ENCODE measurements around the gene TMPRSS2.

The TMPRSS2 gene

GRCh38 chr21:41483415-41483814 is 24.5 kb downstream of the TMPRSS2 start:
- DNase-seq = no peak
- Histone ChIP-seq H3K36me3 (ENCODE audit: control insufficient read depth in 4 of 4, insufficient read depth in 4 of 4, low read length in 3 of 4) (no peaks in the 10 kb centered on the region), H3K4me1 (ENCODE audit: control extremely low read depth in 1 of 4, control insufficient read depth in 4 of 4, insufficient read depth in 4 of 4, low read length in 3 of 4) (no peaks in the 10 kb centered on the region), H3K27me3 (replicated peaks in 2 of 5; ENCODE audit: control insufficient read depth in 4 of 5, insufficient read depth in 5 of 5, low read length in 4 of 5) (peaks cover 0 to 24% (median 9%) of the 10 kb centered on the region in 5 experiments), H3K4me3 (ENCODE audit: control insufficient read depth in 1 of 7, extremely low read depth in 1 of 7, insufficient read depth in 4 of 7, low read depth in 2 of 7, low read length in 6 of 7) (no peak overlapping the region), H3K9me3 (ENCODE audit: control extremely low read depth in 1 of 5, control insufficient read depth in 4 of 5, insufficient read depth in 2 of 5, low read depth in 1 of 5, low read length in 4 of 5) (no peaks in the 10 kb centered on the region), H3K27ac (ENCODE audit: insufficient read depth in 1 of 2, low read depth in 1 of 2, low read length in 2 of 2, poor library complexity in 1 of 2, severe bottlenecking in 2 of 2) (no peak overlapping the region)
- no CpG with 5 or more reads among the region's 12 CpGs for WGBS (ENCODE audit: insufficient coverage)
- POLR2A ChIA-PET = no interaction called here
- CTCF ChIA-PET = no interaction called here

GRCh38 chr21:41482980-41483379 is 25.0 kb downstream of the TMPRSS2 start:
- POLR2A ChIA-PET = no interaction called here
- CTCF ChIA-PET = no interaction called here

GRCh38 chr21:41482301-41482700 is 25.7 kb downstream of the TMPRSS2 start:
- 53% methylated on average over 5 of the region's 6 CpGs for WGBS (ENCODE audit: insufficient coverage)
- Histone ChIP-seq H3K36me3 (ENCODE audit: control insufficient read depth in 4 of 4, insufficient read depth in 4 of 4, low read length in 3 of 4) (no peaks in the 10 kb centered on the region), H3K27ac (ENCODE audit: insufficient read depth in 1 of 2, low read depth in 1 of 2, low read length in 2 of 2, poor library complexity in 1 of 2, severe bottlenecking in 2 of 2) (no peak overlapping the region), H3K27me3 (replicated peaks in 2 of 5; ENCODE audit: control insufficient read depth in 4 of 5, insufficient read depth in 5 of 5, low read length in 4 of 5) (peaks cover 0 to 34% (median 15%) of the 10 kb centered on the region in 5 experiments), H3K9me3 (ENCODE audit: control extremely low read depth in 1 of 5, control insufficient read depth in 4 of 5, insufficient read depth in 2 of 5, low read depth in 1 of 5, low read length in 4 of 5) (no peaks in the 10 kb centered on the region), H3K4me1 (ENCODE audit: control extremely low read depth in 1 of 4, control insufficient read depth in 4 of 4, insufficient read depth in 4 of 4, low read length in 3 of 4) (no peaks in the 10 kb centered on the region), H3K4me3 (ENCODE audit: control insufficient read depth in 1 of 7, extremely low read depth in 1 of 7, insufficient read depth in 4 of 7, low read depth in 2 of 7, low read length in 6 of 7) (no peak overlapping the region)
- no peak for DNase-seq
- ChIA-PET POLR2A (no interaction called here), CTCF (interaction anchor here (1.5 kb wide), 1 partner anchor 199 kb away, joined by 3 read pairs; no protein-coding TSS in a partner anchor)

More at GRCh38 chr21:41482980-41483379, 25.0 kb downstream of the TMPRSS2 start:
- H3K36me3 ChIP-seq (ENCODE audit: control insufficient read depth in 4 of 4, insufficient read depth in 4 of 4, low read length in 3 of 4) = no peaks in the 10 kb centered on the region
- H3K27ac ChIP-seq (ENCODE audit: insufficient read depth in 1 of 2, low read depth in 1 of 2, low read length in 2 of 2, poor library complexity in 1 of 2, severe bottlenecking in 2 of 2) = no peak overlapping the region
- H3K4me1 ChIP-seq (ENCODE audit: control extremely low read depth in 1 of 4, control insufficient read depth in 4 of 4, insufficient read depth in 4 of 4, low read length in 3 of 4) = no peaks in the 10 kb centered on the region
- DNase-seq = no peak
- H3K9me3 ChIP-seq (ENCODE audit: control extremely low read depth in 1 of 5, control insufficient read depth in 4 of 5, insufficient read depth in 2 of 5, low read depth in 1 of 5, low read length in 4 of 5) = no peaks in the 10 kb centered on the region
- WGBS (ENCODE audit: insufficient coverage) = 98% methylated on average over 4 of the region's 6 CpGs
- H3K27me3 ChIP-seq (replicated peaks in 2 of 5; ENCODE audit: control insufficient read depth in 4 of 5, insufficient read depth in 5 of 5, low read length in 4 of 5) = peaks cover 0 to 28% (median 11%) of the 10 kb centered on the region in 5 experiments
- no peak overlapping the region for H3K4me3 ChIP-seq (ENCODE audit: control insufficient read depth in 1 of 7, extremely low read depth in 1 of 7, insufficient read depth in 4 of 7, low read depth in 2 of 7, low read length in 6 of 7)

- ChIA-PET POLR2A (no interaction called here), CTCF (interaction anchor here (1.5 kb wide), 1 partner anchor 198 kb away, joined by 3 read pairs; no protein-coding TSS in a partner anchor)
- no peak for DNase-seq
- Histone ChIP-seq H3K27me3 (replicated peaks in 2 of 5; ENCODE audit: control insufficient read depth in 4 of 5, insufficient read depth in 5 of 5, low read length in 4 of 5) (peaks cover 0 to 43% (median 15%) of the 10 kb centered on the region in 5 experiments), H3K4me1 (ENCODE audit: control extremely low read depth in 1 of 4, control insufficient read depth in 4 of 4, insufficient read depth in 4 of 4, low read length in 3 of 4) (no peaks in the 10 kb centered on the region), H3K27ac (ENCODE audit: insufficient read depth in 1 of 2, low read depth in 1 of 2, low read length in 2 of 2, poor library complexity in 1 of 2, severe bottlenecking in 2 of 2) (no peak overlapping the region), H3K4me3 (ENCODE audit: control insufficient read depth in 1 of 7, extremely low read depth in 1 of 7, insufficient read depth in 4 of 7, low read depth in 2 of 7, low read length in 6 of 7) (no peak overlapping the region), H3K9me3 (ENCODE audit: control extremely low read depth in 1 of 5, control insufficient read depth in 4 of 5, insufficient read depth in 2 of 5, low read depth in 1 of 5, low read length in 4 of 5) (no peaks in the 10 kb centered on the region), H3K36me3 (ENCODE audit: control insufficient read depth in 4 of 4, insufficient read depth in 4 of 4, low read length in 3 of 4) (no peaks in the 10 kb centered on the region)
- 95% methylated on average over 7 of the region's 8 CpGs for WGBS (ENCODE audit: insufficient coverage)
Measured at GRCh38 chr21:41481191-41481590, 26.8 kb downstream of the TMPRSS2 start.

GRCh38 chr21:41480086-41480690 is 27.8 kb downstream of the TMPRSS2 start:
- Histone ChIP-seq H3K27ac (ENCODE audit: insufficient read depth in 1 of 2, low read depth in 1 of 2, low read length in 2 of 2, poor library complexity in 1 of 2, severe bottlenecking in 2 of 2) (no peak overlapping the region), H3K4me1 (ENCODE audit: control extremely low read depth in 1 of 4, control insufficient read depth in 4 of 4, insufficient read depth in 4 of 4, low read length in 3 of 4) (no peaks in the 10 kb centered on the region), H3K4me3 (ENCODE audit: control insufficient read depth in 1 of 7, extremely low read depth in 1 of 7, insufficient read depth in 4 of 7, low read depth in 2 of 7, low read length in 6 of 7) (no peak overlapping the region), H3K27me3 (replicated peaks in 2 of 5; ENCODE audit: control insufficient read depth in 4 of 5, insufficient read depth in 5 of 5, low read length in 4 of 5) (peaks cover 0 to 46% (median 15%) of the 10 kb centered on the region in 5 experiments), H3K9me3 (ENCODE audit: control extremely low read depth in 1 of 5, control insufficient read depth in 4 of 5, insufficient read depth in 2 of 5, low read depth in 1 of 5, low read length in 4 of 5) (no peaks in the 10 kb centered on the region), H3K36me3 (ENCODE audit: control insufficient read depth in 4 of 4, insufficient read depth in 4 of 4, low read length in 3 of 4) (no peaks in the 10 kb centered on the region)
- POLR2A ChIA-PET = no interaction called here
- CTCF ChIA-PET = no interaction called here
- 91% methylated on average over 15 of the region's 17 CpGs for WGBS (ENCODE audit: insufficient coverage)
- DNase-seq = no peak

GRCh38 chr21:41479686-41480085 is 28.3 kb downstream of the TMPRSS2 start:
- no peak overlapping the region for H3K27ac ChIP-seq (ENCODE audit: insufficient read depth in 1 of 2, low read depth in 1 of 2, low read length in 2 of 2, poor library complexity in 1 of 2, severe bottlenecking in 2 of 2)
- H3K36me3 ChIP-seq (ENCODE audit: control insufficient read depth in 4 of 4, insufficient read depth in 4 of 4, low read length in 3 of 4) = no peaks in the 10 kb centered on the region
- no peak for DNase-seq
- CTCF ChIA-PET = no interaction called here
- H3K27me3 ChIP-seq (replicated peaks in 2 of 5; ENCODE audit: control insufficient read depth in 4 of 5, insufficient read depth in 5 of 5, low read length in 4 of 5) = peaks cover 0 to 45% (median 15%) of the 10 kb centered on the region in 5 experiments
- H3K4me1 ChIP-seq (ENCODE audit: control extremely low read depth in 1 of 4, control insufficient read depth in 4 of 4, insufficient read depth in 4 of 4, low read length in 3 of 4) = no peaks in the 10 kb centered on the region
- no peaks in the 10 kb centered on the region for H3K9me3 ChIP-seq (ENCODE audit: control extremely low read depth in 1 of 5, control insufficient read depth in 4 of 5, insufficient read depth in 2 of 5, low read depth in 1 of 5, low read length in 4 of 5)
- WGBS (ENCODE audit: insufficient coverage) = 68% methylated on average over 8 of the region's 8 CpGs
- POLR2A ChIA-PET = no interaction called here
- H3K4me3 ChIP-seq (ENCODE audit: control insufficient read depth in 1 of 7, extremely low read depth in 1 of 7, insufficient read depth in 4 of 7, low read depth in 2 of 7, low read length in 6 of 7) = no peak overlapping the region

- Histone ChIP-seq H3K36me3 (ENCODE audit: control insufficient read depth in 4 of 4, insufficient read depth in 4 of 4, low read length in 3 of 4) (no peaks in the 10 kb centered on the region), H3K4me1 (ENCODE audit: control extremely low read depth in 1 of 4, control insufficient read depth in 4 of 4, insufficient read depth in 4 of 4, low read length in 3 of 4) (no peaks in the 10 kb centered on the region), H3K9me3 (ENCODE audit: control extremely low read depth in 1 of 5, control insufficient read depth in 4 of 5, insufficient read depth in 2 of 5, low read depth in 1 of 5, low read length in 4 of 5) (no peaks in the 10 kb centered on the region), H3K27me3 (replicated peaks in 2 of 5; ENCODE audit: control insufficient read depth in 4 of 5, insufficient read depth in 5 of 5, low read length in 4 of 5) (peaks cover 0 to 43% (median 15%) of the 10 kb centered on the region in 5 experiments), H3K4me3 (ENCODE audit: control insufficient read depth in 1 of 7, extremely low read depth in 1 of 7, insufficient read depth in 4 of 7, low read depth in 2 of 7, low read length in 6 of 7) (no peak overlapping the region), H3K27ac (ENCODE audit: insufficient read depth in 1 of 2, low read depth in 1 of 2, low read length in 2 of 2, poor library complexity in 1 of 2, severe bottlenecking in 2 of 2) (no peak overlapping the region)
- POLR2A ChIA-PET = no interaction called here
- 89% methylated on average over 9 of the region's 11 CpGs for WGBS (ENCODE audit: insufficient coverage)
- CTCF ChIA-PET = interaction anchor here (1.4 kb wide), 1 partner anchor 195 kb away, joined by 3 read pairs; no protein-coding TSS in a partner anchor
- no peak for DNase-seq
Measured at GRCh38 chr21:41478319-41479177, 29.4 kb downstream of the TMPRSS2 start.

Measured in common myeloid progenitor, CD34-positive (primary cell).